C1 segment of cervical spinal cord (tissue), 14 donors: ENCODE results near the gene CEP63.

Experiments
- DNase-seq, 14 donors: peaks; one replicate each; lab custom pipeline; 2025; lab: John Stamatoyannopoulos, UW

Gene CEP63

GRCh38 chr3:134485718-134486576 is at the start of gene CEP63, which contains the start of gene ANAPC13:
TSS of gene CEP63 (plus strand) at chr3:134486057. CDS start at chr3:134495321, 9,264 bp downstream.
TSS of gene ANAPC13 (minus strand) at chr3:134485985. CDS start at chr3:134482904, 3,081 bp downstream.
- DNase-seq, result peak; percentile 86 to 99 (median 98)

- DNase-seq, result no peak
These were observed 48.6 kb upstream of the CEP63 start for GRCh38 chr3:134437211-134437752.

- DNase-seq, result no peak
These were observed 44.5 kb upstream of the CEP63 start for GRCh38 chr3:134441321-134441720.

GRCh38 chr3:134441821-134442220 is 44.0 kb upstream of the CEP63 start:
- no peak for DNase-seq

GRCh38 chr3:134445095-134445494 is 40.8 kb upstream of the CEP63 start:
- DNase-seq, result no peak

- no peak for DNase-seq
These were observed 40.2 kb upstream of the CEP63 start for GRCh38 chr3:134445636-134446035.

GRCh38 chr3:134446800-134447199 is 39.1 kb upstream of the CEP63 start:
- no peak for DNase-seq

- no peak for DNase-seq
These were observed 38.5 kb upstream of the CEP63 start for GRCh38 chr3:134447351-134447750.

- no peak for DNase-seq
These were observed 37.2 kb upstream of the CEP63 start for GRCh38 chr3:134448664-134449063.

- DNase-seq, result peak in 11 of 14 donors; percentile 13 to 64 (median 51)
These were observed 36.6 kb upstream of the CEP63 start for GRCh38 chr3:134449277-134449676.

- DNase-seq, result no peak
These were observed 35.9 kb upstream of the CEP63 start for GRCh38 chr3:134449951-134450350.

- DNase-seq, result no peak
These were observed 32.2 kb upstream of the CEP63 start for GRCh38 chr3:134453631-134454030.

GRCh38 chr3:134457376-134458074 is 28.3 kb upstream of the CEP63 start:
- DNase-seq, result no peak

GRCh38 chr3:134458406-134458945 is 27.4 kb upstream of the CEP63 start:
- no peak for DNase-seq

- DNase-seq, result no peak
These were observed 26.3 kb upstream of the CEP63 start for GRCh38 chr3:134459562-134459961.

- DNase-seq, result no peak
These were observed 24.9 kb upstream of the CEP63 start for GRCh38 chr3:134460965-134461364.

GRCh38 chr3:134462331-134462941 is 23.4 kb upstream of the CEP63 start:
- no peak for DNase-seq

- DNase-seq, result no peak
These were observed 22.2 kb upstream of the CEP63 start for GRCh38 chr3:134463676-134464063.

GRCh38 chr3:134464064-134464688 is 21.7 kb upstream of the CEP63 start:
- peak in 6 of 14 donors; percentile 1 to 26 (median 18) for DNase-seq

- DNase-seq, result no peak
These were observed 21.0 kb upstream of the CEP63 start for GRCh38 chr3:134464689-134465365.

GRCh38 chr3:134466331-134466730 is 19.5 kb upstream of the CEP63 start:
- DNase-seq, result no peak
